ENCODE results near the gene EDAR. TPM values are rescaled to one million over a fixed set of nuclear protein-coding genes. Genes with fewer than 3 reads are reported as not detected.

EDAR gene
- total RNA-seq, 3 donors from 2014 or later = 0.25 to 0.81 (median 0.60) TPM

GRCh38 chr2:108869542-108869941 lies 119.5 kb downstream of the EDAR start:
- TF ChIP-seq CTCF (IDR thresholded peaks at IDR 0.05) = no peak
- H3K36me3 ChIP-seq (ENCODE audit: low read depth) = no peaks in the 10 kb centered on the region
- H3K4me1 ChIP-seq (ENCODE audit: low read depth) = no peaks in the 10 kb centered on the region
- H3K4me3 ChIP-seq = no peak overlapping the region
- H3K9me3 ChIP-seq = peaks cover 17% of the 10 kb centered on the region
- ATAC-seq = no peak
- DNase-seq = no peak
- intact Hi-C loops (cut with DNase I, micrococcal nuclease) = no loop called here

GRCh38 chr2:108868911-108869310 lies 120.1 kb downstream of the EDAR start:
- H3K4me3 ChIP-seq = no peak overlapping the region
- no peak for TF ChIP-seq CTCF (IDR thresholded peaks at IDR 0.05)
- H3K4me1 ChIP-seq (ENCODE audit: low read depth) = no peaks in the 10 kb centered on the region
- ATAC-seq (no peak), DNase-seq (no peak)
- intact Hi-C loops (cut with DNase I, micrococcal nuclease) = no loop called here
- peaks cover 17% of the 10 kb centered on the region for H3K9me3 ChIP-seq
- no peaks in the 10 kb centered on the region for H3K36me3 ChIP-seq (ENCODE audit: low read depth)

- Histone ChIP-seq H3K4me3 (no peak overlapping the region), H3K9me3 (peaks cover 17% of the 10 kb centered on the region), H3K36me3 (ENCODE audit: low read depth) (no peaks in the 10 kb centered on the region), H3K4me1 (ENCODE audit: low read depth) (no peaks in the 10 kb centered on the region)
- intact Hi-C loops (cut with DNase I, micrococcal nuclease) = no loop called here
- ATAC-seq = no peak
- no peak for DNase-seq
- TF ChIP-seq CTCF (IDR thresholded peaks at IDR 0.05) = no peak
These were observed 123.0 kb downstream of the EDAR start for GRCh38 chr2:108866041-108866440.

- no peak for TF ChIP-seq CTCF (IDR thresholded peaks at IDR 0.05)
- DNase-seq (no peak), ATAC-seq (no peak)
- intact Hi-C loops (cut with DNase I, micrococcal nuclease) = no loop called here
- Histone ChIP-seq H3K4me1 (ENCODE audit: low read depth) (no peaks in the 10 kb centered on the region), H3K36me3 (ENCODE audit: low read depth) (no peaks in the 10 kb centered on the region), H3K4me3 (no peak overlapping the region), H3K9me3 (no peaks in the 10 kb centered on the region)
These were observed 130.1 kb downstream of the EDAR start for GRCh38 chr2:108858894-108859293.

- ATAC-seq (peak; percentile 61), DNase-seq (no peak)
- Histone ChIP-seq H3K36me3 (ENCODE audit: low read depth) (no peaks in the 10 kb centered on the region), H3K4me1 (ENCODE audit: low read depth) (no peaks in the 10 kb centered on the region), H3K4me3 (no peak overlapping the region), H3K9me3 (no peaks in the 10 kb centered on the region)
- intact Hi-C loops (cut with DNase I, micrococcal nuclease) = no loop called here
- TF ChIP-seq CTCF (IDR thresholded peaks at IDR 0.05) = no peak
These were observed 133.8 kb downstream of the EDAR start for GRCh38 chr2:108855194-108855593.

- Histone ChIP-seq H3K9me3 (no peaks in the 10 kb centered on the region), H3K4me3 (no peak overlapping the region), H3K36me3 (ENCODE audit: low read depth) (no peaks in the 10 kb centered on the region), H3K4me1 (ENCODE audit: low read depth) (no peaks in the 10 kb centered on the region)
- intact Hi-C loops (cut with DNase I, micrococcal nuclease) = no loop called here
- no peak for TF ChIP-seq CTCF (IDR thresholded peaks at IDR 0.05)
- no peak for ATAC-seq
- DNase-seq = no peak
These were observed 134.5 kb downstream of the EDAR start for GRCh38 chr2:108854484-108854883.

Measured in mucosa of descending colon (tissue), 3 donors.